H4 (cell line): ENCODE results near the gene GPAM. TPM values are rescaled to one million over a fixed set of nuclear protein-coding genes. Genes with fewer than 3 reads are reported as not detected.
"Not testable (repeated sequence)": the region's sequence is repeated elsewhere in the genome, so short reads cannot be mapped to it uniquely, and the experiment has no call there.

Experiments used
- DNase-seq: peaks from one replicate; pipeline ENCODE4 v3.0.0-alpha.2; 2015; ENCODE audit warnings: low spot score
- total RNA-seq: library from RNA; depleted of rRNA; stranded (reverse); fragments of >200 nt; shearing (Covaris generic); gene quantifications from 2 replicates; pipeline ENCODE4 v1.2.3, GENCODE V29; 2014; rRNA removed

Gene GPAM
- total RNA-seq, 1 experiment from 2014 or later, result 5.7 TPM

GRCh38 chr10:112132435-112132834 is 51.1 kb downstream of the GPAM start:
- no peak for DNase-seq

GRCh38 chr10:112131996-112132395 is 51.6 kb downstream of the GPAM start:
- no peak for DNase-seq

- no peak for DNase-seq
Measured at GRCh38 chr10:112131346-112131745, 52.2 kb downstream of the GPAM start.

GRCh38 chr10:112126901-112127300 is 56.7 kb downstream of the GPAM start:
- DNase-seq, result no peak

- DNase-seq, result no peak
Measured at GRCh38 chr10:112126172-112126571, 57.4 kb downstream of the GPAM start.

- no peak for DNase-seq
Measured at GRCh38 chr10:112124866-112125265, 58.7 kb downstream of the GPAM start.

- DNase-seq, result no peak
Measured at GRCh38 chr10:112122827-112123226, 60.7 kb downstream of the GPAM start.

GRCh38 chr10:112120491-112120890 is 63.1 kb downstream of the GPAM start:
- no peak for DNase-seq

GRCh38 chr10:112115781-112116385 is 67.7 kb downstream of the GPAM start:
- peak; percentile 19 for DNase-seq

GRCh38 chr10:112109779-112110178 is 73.8 kb downstream of the GPAM start:
- not testable (repeated sequence) for DNase-seq

Other genes starting within 250 kb of the GPAM start
- gene TECTB, start 99.6 kb upstream of the GPAM start, total RNA-seq, result not detected in 2 replicates
- 13.5 and 13.7 TPM in 2 replicates for gene ACSL5, start 190.4 kb upstream of the GPAM start, total RNA-seq